Measurements from ENCODE around the gene KCTD12.
"Not testable (repeated sequence)": the region's sequence is repeated elsewhere in the genome, so short reads cannot be mapped to it uniquely, and the experiment has no call there.

KCTD12 gene

GRCh38 chr13:76886292-76887075, at the start of gene KCTD12:
TSS of gene KCTD12 (minus strand) at chr13:76886405. CDS start at chr13:76886148, 257 bp downstream.
- peak; percentile 49 to 57 (median 50) for DNase-seq (ENCODE audit: low read depth in 2 of 3, low spot score in 2 of 3)

GRCh38 chr13:76934671-76935070, 48.5 kb upstream of the KCTD12 start:
- no peak for DNase-seq (ENCODE audit: low read depth in 2 of 3, low spot score in 2 of 3)

DNA sequence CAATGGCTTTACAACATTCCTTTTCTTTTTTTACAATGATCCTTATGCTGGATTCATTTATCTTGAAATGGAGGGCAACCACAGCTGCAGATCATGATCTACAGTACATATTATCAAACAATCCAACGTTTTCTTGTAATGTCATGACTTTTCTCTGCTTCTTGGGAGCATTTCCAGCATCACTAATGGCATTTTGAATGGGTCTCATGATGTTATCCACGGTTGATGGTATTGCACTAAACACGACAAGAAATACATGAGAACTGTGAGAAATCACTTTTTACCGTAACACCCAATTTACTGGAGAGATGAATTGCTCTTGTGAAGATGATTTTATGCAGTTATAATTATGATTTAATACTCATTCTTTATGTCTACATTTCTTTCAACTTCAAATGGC, 45.9 kb upstream of the KCTD12 start:
- DNase-seq (ENCODE audit: low read depth in 2 of 3, low spot score in 2 of 3): no peak

DNA sequence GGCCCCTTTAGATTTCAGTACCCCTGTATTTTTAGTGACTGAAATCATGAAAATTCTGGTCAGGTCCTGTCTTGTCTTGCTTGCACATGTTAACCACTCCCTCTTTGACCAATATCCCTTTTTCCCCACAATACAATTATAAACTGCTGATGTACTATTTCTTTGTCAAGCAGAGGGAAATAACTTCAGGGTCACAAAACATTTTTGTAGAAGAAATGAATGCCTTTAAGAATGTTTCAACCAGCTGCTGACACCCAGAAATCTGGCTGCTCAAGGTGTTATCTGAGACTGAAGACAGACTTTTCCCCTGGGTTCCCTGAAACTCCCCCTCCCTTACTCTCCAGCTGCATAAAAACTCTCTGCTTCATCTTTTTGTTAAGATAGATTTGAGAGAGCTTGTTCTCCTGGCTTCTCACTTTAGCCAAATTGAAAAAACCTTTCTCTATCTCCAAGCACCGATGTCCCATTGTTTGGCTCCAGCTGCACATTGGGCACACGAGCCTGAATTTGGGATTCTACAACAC, 43.7 kb upstream of the KCTD12 start:
- no peak for DNase-seq (ENCODE audit: low read depth in 2 of 3, low spot score in 2 of 3)

GRCh38 chr13:76929320-76929719, 43.1 kb upstream of the KCTD12 start:
- DNase-seq (ENCODE audit: low read depth in 2 of 3, low spot score in 2 of 3): no peak

DNA sequence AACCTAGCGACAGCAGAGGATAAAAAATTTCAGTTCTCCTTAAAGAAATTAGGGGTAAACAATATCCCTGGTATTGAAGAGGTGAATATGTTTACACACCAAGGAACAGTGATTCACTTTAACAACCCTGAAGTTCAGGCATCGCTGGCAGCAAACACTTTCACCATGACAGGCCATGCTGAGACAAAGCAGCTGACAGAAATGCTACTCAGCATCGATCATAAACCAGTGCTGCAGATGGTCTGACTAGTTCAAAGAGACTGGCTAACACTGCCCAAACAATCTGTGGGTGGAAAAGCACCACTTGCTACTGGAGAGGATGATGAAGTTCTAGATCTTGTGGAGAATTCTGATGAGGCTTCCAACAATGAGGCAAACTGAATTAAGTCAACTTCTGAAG, 42.3 kb upstream of the KCTD12 start:
- DNase-seq (ENCODE audit: low read depth in 2 of 3, low spot score in 2 of 3): no peak

DNA sequence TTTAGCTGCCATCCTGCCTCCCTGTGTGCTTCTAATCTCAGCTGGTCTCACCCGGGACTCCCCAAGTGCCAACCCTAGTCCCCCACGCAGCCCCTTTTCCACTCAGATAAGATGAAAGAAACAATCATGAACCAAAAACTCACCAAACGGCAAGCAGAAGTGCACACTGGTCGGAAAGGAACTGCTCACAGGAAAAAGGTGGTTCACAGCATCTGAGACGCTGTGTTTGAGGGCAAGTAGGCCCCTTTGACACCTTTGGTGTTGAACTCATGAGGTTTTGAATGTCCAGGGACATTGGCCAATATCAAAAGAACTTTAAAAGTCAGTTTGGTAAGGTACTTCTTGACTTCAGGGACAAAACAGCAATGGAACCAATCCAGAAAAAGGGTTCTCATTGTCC, 41.8 kb upstream of the KCTD12 start:
- DNase-seq (ENCODE audit: low read depth in 2 of 3, low spot score in 2 of 3): no peak

GRCh38 chr13:76925115-76925514, 38.9 kb upstream of the KCTD12 start:
- no peak for DNase-seq (ENCODE audit: low read depth in 2 of 3, low spot score in 2 of 3)

GRCh38 chr13:76921516-76921915, 35.3 kb upstream of the KCTD12 start:
- no peak for DNase-seq (ENCODE audit: low read depth in 2 of 3, low spot score in 2 of 3)

DNA sequence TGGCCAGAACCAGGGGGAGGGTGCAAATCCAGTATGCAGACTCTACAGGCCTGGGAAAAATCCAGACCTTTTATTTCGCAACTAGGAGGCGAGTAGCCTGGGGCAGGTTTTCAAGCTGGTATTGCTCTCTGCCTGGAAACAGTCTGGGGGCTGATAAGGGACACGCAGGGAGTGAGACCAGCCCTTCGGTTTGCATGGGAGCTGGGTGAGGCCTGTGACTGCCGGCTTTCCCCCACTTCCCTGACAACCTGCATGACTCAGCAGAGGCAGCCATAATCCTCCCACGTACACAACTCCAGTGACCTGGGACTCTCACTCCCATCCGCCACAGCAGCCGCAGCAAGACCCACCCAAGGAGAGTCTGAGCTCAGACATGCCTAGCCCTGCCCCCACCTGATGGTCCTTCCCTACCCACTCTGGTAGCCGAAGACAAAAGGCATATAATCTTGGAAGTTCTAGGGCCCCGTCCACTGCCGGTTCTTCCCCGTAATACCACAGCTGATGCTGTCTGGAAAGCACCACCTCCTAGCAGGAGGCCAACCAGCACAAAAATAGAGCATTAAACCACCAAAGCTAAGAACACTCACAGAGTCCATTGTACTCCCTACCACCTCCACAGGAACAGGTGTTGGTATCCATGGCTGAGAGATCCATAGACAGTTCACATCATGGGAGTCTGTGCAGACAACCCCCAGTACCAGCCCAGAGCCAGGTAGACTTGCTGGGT, 31.7 kb upstream of the KCTD12 start:
- not testable (repeated sequence) for DNase-seq (ENCODE audit: low read depth in 2 of 3, low spot score in 2 of 3)

DNA sequence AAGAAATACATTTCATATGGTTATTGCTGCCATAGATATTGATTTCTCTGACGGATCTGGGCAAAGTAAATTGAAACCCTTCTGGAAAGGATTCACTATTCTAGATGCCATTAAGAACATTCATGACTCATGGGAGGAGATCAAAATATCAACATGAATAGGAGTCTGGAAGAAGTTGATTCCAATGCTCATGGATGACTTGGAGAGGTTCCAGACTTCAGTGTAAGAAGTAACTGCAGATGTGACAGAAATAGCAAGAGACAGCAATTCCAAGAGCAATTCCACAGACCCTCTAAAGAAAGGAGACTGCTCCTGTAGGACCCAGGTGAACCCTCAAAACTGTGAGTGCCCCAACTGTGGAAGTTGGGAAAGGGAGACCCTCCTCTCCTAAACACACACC, 30.9 kb upstream of the KCTD12 start:
- no peak for DNase-seq (ENCODE audit: low read depth in 2 of 3, low spot score in 2 of 3)

GRCh38 chr13:76913898-76914297, 27.7 kb upstream of the KCTD12 start:
- DNase-seq (ENCODE audit: low read depth in 2 of 3, low spot score in 2 of 3): no peak

GRCh38 chr13:76912476-76912875, 26.3 kb upstream of the KCTD12 start:
- no peak for DNase-seq (ENCODE audit: low read depth in 2 of 3, low spot score in 2 of 3)

GRCh38 chr13:76904507-76904906, 18.3 kb upstream of the KCTD12 start:
- no peak for DNase-seq (ENCODE audit: low read depth in 2 of 3, low spot score in 2 of 3)

- peak in 1 of 3 experiments; percentile 23 for DNase-seq (ENCODE audit: low read depth in 2 of 3, low spot score in 2 of 3)
Observed at GRCh38 chr13:76903544-76904162, 17.4 kb upstream of the KCTD12 start.

- not testable (repeated sequence) for DNase-seq (ENCODE audit: low read depth in 2 of 3, low spot score in 2 of 3)
Observed at GRCh38 chr13:76899066-76899465, 12.9 kb upstream of the KCTD12 start.

DNA sequence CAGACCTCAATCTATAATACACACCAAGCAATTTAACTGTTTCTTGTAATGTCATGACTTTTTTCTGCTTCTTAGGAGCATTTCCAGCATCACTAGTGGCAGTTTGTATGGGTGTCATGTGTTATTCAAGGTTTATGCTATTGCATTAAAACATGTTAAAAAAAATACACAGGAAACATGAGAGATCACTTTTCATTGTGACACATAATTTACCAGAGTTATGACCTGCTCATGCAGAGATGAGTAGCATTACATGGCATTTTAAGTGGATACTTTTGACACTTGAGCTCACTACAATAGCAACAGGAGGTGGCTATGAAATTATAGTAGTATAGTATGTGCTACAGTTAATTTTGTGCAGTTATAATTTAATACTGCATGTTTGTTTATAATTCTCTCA, 11.0 kb upstream of the KCTD12 start:
- not testable (repeated sequence) for DNase-seq (ENCODE audit: low read depth in 2 of 3, low spot score in 2 of 3)

DNA sequence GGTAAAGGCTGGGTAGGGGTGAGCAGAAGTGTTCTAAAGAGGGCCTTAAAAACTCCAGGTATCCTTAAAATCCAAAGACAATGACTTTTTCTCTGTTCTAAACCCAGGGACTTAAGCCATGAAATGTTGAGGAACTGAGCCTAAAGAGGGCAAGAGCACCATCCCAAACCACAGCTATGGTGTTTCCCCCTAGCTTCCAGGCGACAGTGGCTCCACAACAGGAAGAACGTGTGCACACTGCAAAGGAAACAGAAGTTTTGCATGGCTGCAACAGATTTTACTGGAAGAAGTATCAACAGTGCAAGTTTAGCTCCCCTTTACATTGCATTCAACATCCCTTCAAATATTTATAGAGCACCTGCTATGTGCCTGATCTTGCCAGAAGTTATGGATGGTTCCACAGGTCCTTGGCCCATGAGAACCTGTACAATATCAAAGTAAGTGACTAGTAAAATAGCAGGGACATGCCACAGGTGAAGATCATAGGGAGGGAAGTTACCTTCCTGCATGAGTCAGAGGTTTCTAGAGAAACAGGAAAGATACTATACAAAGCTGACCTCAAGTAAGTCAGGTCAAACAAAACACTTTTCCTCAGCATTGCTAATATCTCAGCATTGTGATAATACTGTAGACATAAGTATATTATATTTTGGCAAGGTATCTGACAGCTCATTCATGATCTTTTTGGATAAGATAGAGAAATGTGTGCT, 8.4 kb upstream of the KCTD12 start:
- DNase-seq (ENCODE audit: low read depth in 2 of 3, low spot score in 2 of 3): no peak

DNA sequence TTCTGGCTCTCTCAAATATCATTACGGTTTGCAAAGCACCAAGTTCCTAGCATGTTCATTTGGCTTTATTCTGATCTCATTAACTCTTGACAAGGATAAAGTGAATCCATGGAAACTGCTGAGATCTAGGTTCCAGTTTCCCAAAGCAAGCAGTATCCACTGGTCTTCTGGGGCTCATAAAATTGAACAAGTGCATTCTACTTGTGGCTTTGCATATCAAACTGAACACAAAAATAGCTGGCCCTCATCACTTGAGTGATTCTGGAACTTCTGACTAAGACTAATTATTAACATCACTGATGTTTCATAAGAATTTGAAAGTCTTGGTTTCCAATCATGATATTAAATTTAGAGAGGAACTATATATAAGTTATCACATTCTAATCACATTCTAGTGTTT, 6.3 kb upstream of the KCTD12 start:
- no peak for DNase-seq (ENCODE audit: low read depth in 2 of 3, low spot score in 2 of 3)

- DNase-seq (ENCODE audit: low read depth in 2 of 3, low spot score in 2 of 3): no peak
Observed at GRCh38 chr13:76890021-76890420, 3.8 kb upstream of the KCTD12 start.

DNA sequence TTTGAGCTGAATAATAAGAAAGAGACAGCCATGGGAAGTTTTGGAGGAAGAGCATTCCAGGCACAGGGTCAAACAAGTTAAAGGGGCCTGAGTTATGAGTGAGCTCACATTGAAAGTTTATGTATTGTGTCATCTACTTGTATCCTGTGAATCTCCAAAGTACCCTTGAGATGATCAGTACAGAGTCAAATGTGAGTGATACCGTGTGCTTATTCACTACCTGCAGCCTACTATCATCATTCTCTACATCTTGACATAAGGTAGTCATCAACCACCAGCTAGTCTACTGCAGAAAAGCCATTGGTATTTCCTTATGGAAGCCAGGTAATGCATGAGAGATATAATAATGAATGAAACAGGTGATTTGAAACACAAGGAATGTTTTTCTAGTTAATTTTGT, 3.0 kb upstream of the KCTD12 start:
- no peak for DNase-seq (ENCODE audit: low read depth in 2 of 3, low spot score in 2 of 3)
